ENCODE results near the gene E4F1. TPM values are rescaled to one million over a fixed set of nuclear protein-coding genes. Genes with fewer than 3 reads are reported as not detected.

The E4F1 gene
- total and polyA plus RNA-seq, 2 donors (not counting 1 experiment from before 2014, with no cell fraction given), result 41.8 to 70.9 TPM

DNA sequence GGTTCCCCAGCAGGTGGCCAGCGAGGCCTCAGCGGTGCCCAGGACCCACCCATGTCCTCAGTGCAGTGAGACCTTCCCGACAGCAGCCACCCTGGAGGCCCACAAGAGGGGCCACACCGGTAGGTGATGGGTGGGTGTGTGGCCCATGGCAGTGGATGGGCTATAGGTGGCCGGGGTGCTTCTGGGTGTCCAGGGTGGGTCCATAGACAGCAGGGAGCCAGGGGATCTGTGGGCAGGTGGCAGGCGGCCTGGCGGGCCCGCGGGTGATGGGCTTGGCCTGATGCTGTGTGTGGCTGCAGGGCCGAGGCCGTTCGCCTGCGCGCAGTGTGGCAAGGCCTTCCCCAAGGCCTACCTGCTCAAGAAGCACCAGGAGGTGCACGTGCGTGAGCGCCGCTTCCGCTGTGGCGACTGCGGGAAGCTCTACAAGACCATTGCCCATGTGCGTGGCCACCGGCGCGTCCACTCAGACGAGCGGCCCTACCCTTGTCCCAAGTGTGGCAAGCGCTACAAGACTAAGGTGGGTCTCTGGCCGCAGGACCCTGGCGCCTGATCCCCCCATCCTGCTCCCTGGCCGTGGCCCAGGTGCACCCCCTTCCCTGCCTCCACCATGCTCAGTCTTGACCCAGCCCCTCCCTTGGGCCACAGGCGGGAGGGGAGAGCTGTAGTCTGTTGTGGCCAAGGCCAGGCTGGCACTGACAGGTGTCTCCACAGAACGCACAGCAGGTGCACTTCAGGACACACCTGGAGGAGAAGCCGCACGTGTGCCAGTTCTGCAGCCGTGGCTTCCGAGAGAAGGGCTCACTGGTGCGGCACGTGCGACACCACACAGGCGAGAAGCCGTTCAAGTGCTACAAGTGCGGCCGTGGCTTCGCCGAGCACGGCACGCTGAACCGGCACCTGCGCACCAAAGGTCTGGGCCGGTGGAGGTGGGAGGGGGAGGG is 10.8 kb downstream of the E4F1 start:
- 89% methylated on average over 39 of the region's 51 CpGs for WGBS (ENCODE audit: insufficient coverage)
- TF ChIP-seq EZH2 (IDR thresholded peaks at IDR 0.05; ENCODE audit: borderline replicate concordance, insufficient read depth, low read depth, low read length, poor library complexity, severe bottlenecking) (no peak), CTCF (IDR thresholded peaks at IDR 0.05) (no peak)
- Histone ChIP-seq H3K4me2 (replicated peaks; ENCODE audit: low read depth, low read length, poor library complexity, severe bottlenecking) (no peak overlapping the region), H3K9me3 (ENCODE audit: control extremely low read depth in 1 of 3, control insufficient read depth in 2 of 3, insufficient read depth in 1 of 3, low read length in 2 of 3) (peaks cover 0 to 5% (median 0%) of the 10 kb centered on the region in 3 donors), H3K36me3 (replicated peaks in 1 of 2; ENCODE audit: control extremely low read depth in 1 of 2, control insufficient read depth in 1 of 2, extremely low read depth in 1 of 2, insufficient read depth in 2 of 2, low read length in 1 of 2) (peaks cover 0 to 52% of the 10 kb centered on the region in 2 experiments), H4K20me1 (ENCODE audit: control insufficient read depth, insufficient read depth, low read length, poor library complexity, severe bottlenecking) (peaks cover 37% of the 10 kb centered on the region), H3K4me3 (ENCODE audit: control extremely low read depth in 1 of 5, extremely low read depth in 1 of 5, insufficient read depth in 1 of 5, low read depth in 2 of 5, low read length in 4 of 5) (no peak overlapping the region), H3K27me3 (replicated peaks in 1 of 4; ENCODE audit: control extremely low read depth in 1 of 4, control insufficient read depth in 3 of 4, insufficient read depth in 4 of 4, low read length in 3 of 4) (peaks cover 0 to 27% (median 11%) of the 10 kb centered on the region in 4 experiments), H2AFZ (ENCODE audit: insufficient read depth, low read depth, low read length, poor library complexity, severe bottlenecking) (no peak overlapping the region), H3K9ac (ENCODE audit: low read length) (no peak overlapping the region), H3K4me1 (ENCODE audit: control insufficient read depth in 2 of 2, insufficient read depth in 2 of 2, low read length in 2 of 2) (peaks cover 12 to 15% of the 10 kb centered on the region in 2 donors), H3K79me2 (ENCODE audit: control insufficient read depth, insufficient read depth, low read length) (no peaks in the 10 kb centered on the region), H3K27ac (ENCODE audit: low read length in 2 of 2) (no peak overlapping the region)
- ChIA-PET POLR2A (no interaction called here), CTCF (no interaction called here)
- intact Hi-C loops (cut with micrococcal nuclease), result no loop called here
- Mint-ChIP-seq H3K27me3 (peaks cover 3% of the 10 kb centered on the region), H3K9me3 (ENCODE audit: insufficient read depth) (no peaks in the 10 kb centered on the region), H3K27ac (no peak overlapping the region), H3K4me1 (no peaks in the 10 kb centered on the region), H3K4me3 (no peak overlapping the region)
- DNase-seq, result no peak
- no peak for ATAC-seq (ENCODE audit: low read depth)

GRCh38 chr16:2234813-2235170 is 11.4 kb downstream of the E4F1 start:
- TF ChIP-seq EZH2 (IDR thresholded peaks at IDR 0.05; ENCODE audit: borderline replicate concordance, insufficient read depth, low read depth, low read length, poor library complexity, severe bottlenecking), result no peak
- no peak for TF ChIP-seq CTCF (IDR thresholded peaks at IDR 0.05)
- H3K4me3 Mint-ChIP-seq, result no peak overlapping the region
- Histone ChIP-seq H4K20me1 (ENCODE audit: control insufficient read depth, insufficient read depth, low read length, poor library complexity, severe bottlenecking) (peaks cover 30% of the 10 kb centered on the region), H3K9me3 (ENCODE audit: control extremely low read depth in 1 of 3, control insufficient read depth in 2 of 3, insufficient read depth in 1 of 3, low read length in 2 of 3) (peaks cover 0 to 5% (median 0%) of the 10 kb centered on the region in 3 donors), H3K27me3 (replicated peaks in 1 of 4; ENCODE audit: control extremely low read depth in 1 of 4, control insufficient read depth in 3 of 4, insufficient read depth in 4 of 4, low read length in 3 of 4) (peaks cover 0 to 27% (median 11%) of the 10 kb centered on the region in 4 experiments), H3K79me2 (ENCODE audit: control insufficient read depth, insufficient read depth, low read length) (no peaks in the 10 kb centered on the region), H3K4me2 (replicated peaks; ENCODE audit: low read depth, low read length, poor library complexity, severe bottlenecking) (no peak overlapping the region), H2AFZ (ENCODE audit: insufficient read depth, low read depth, low read length, poor library complexity, severe bottlenecking) (no peak overlapping the region), H3K9ac (ENCODE audit: low read length) (no peak overlapping the region), H3K4me1 (ENCODE audit: control insufficient read depth in 2 of 2, insufficient read depth in 2 of 2, low read length in 2 of 2) (peaks cover 12 to 15% of the 10 kb centered on the region in 2 donors), H3K36me3 (replicated peaks in 1 of 2; ENCODE audit: control extremely low read depth in 1 of 2, control insufficient read depth in 1 of 2, extremely low read depth in 1 of 2, insufficient read depth in 2 of 2, low read length in 1 of 2) (peaks cover 0 to 46% of the 10 kb centered on the region in 2 experiments), H3K4me3 (ENCODE audit: control extremely low read depth in 1 of 5, extremely low read depth in 1 of 5, insufficient read depth in 1 of 5, low read depth in 2 of 5, low read length in 4 of 5) (no peak overlapping the region), H3K27ac (ENCODE audit: low read length in 2 of 2) (no peak overlapping the region)
- peaks cover 1% of the 10 kb centered on the region for H3K4me1 Mint-ChIP-seq
- intact Hi-C loops (cut with micrococcal nuclease), result no loop called here
- ChIA-PET CTCF (no interaction called here), POLR2A (interaction anchor here (1.1 kb wide), 1 partner anchor 20 kb away, joined by 4 read pairs; the partner anchor contains the start of gene PGP)
- DNase-seq (no peak), ATAC-seq (ENCODE audit: low read depth) (no peak)
- 97% methylated on average over 18 of the region's 18 CpGs for WGBS (ENCODE audit: insufficient coverage)
- peaks cover 3% of the 10 kb centered on the region for H3K27me3 Mint-ChIP-seq
- H3K9me3 Mint-ChIP-seq (ENCODE audit: insufficient read depth), result no peaks in the 10 kb centered on the region
- H3K27ac Mint-ChIP-seq, result no peak overlapping the region

Measured in B cell (primary cell).